GM12878 (cell line): Measurements from ENCODE around the gene RB1. TPM values are rescaled to one million over a fixed set of nuclear protein-coding genes. Genes with fewer than 3 reads are reported as not detected.

Experiments used
- ATAC-seq: fragments of 200-7000 bp; cut with Tn5 transposase; 3 replicates; pipeline ENCODE4 v1.9.1; 2020; ENCODE audit warnings: mild to moderate bottlenecking, moderate library complexity
- BruUV-seq: library from RNA; stranded (reverse); fragments of 400-500 nt; replicated peaks from 2 replicates; lab custom pipeline; 2021; lab: Mats Ljungman, UMichigan
- CTCF ChIA-PET: fragments of 300-600 bp; sonication (Branson Sonifier 250); formaldehyde crosslinking; extraction: SDS; loops from one replicate; lab custom pipeline; 2021; ENCODE audit warnings: inconsistent platforms; lab: Yijun Ruan, JAX
- POLR2A ChIA-PET: fragments of 350-600 bp; formaldehyde crosslinking; extraction: SDS; loops from one replicate; lab custom pipeline; 2021; ENCODE audit warnings: inconsistent platforms; lab: Charles Lee
- RAD21 ChIA-PET: fragments of 300-600 bp; sonication (Branson Sonifier 250); formaldehyde crosslinking; loops from one replicate; lab custom pipeline; 2023; ENCODE audit warnings: antibody characterized with exemption; ENCODE audit not compliant: unreplicated experiment; lab: Charles Lee
- SMC1A ChIA-PET: fragments of 300-600 bp; sonication (Branson Sonifier 250); formaldehyde crosslinking; loops from one replicate; lab custom pipeline; 2023; ENCODE audit not compliant: unreplicated experiment, uncharacterized antibody; lab: Charles Lee
- DNase-seq: peaks from one replicate; pipeline ENCODE4 v3.0.0-alpha.2; 2011; ENCODE audit warnings: low read depth, low spot score
- FAIRE-seq: peaks from 3 replicates; lab custom pipeline; 2011; peaks lifted over from hg19 to GRCh38; lab: Jason Lieb, UNC
- H2AFZ ChIP-seq: 2 replicates; pipeline ENCODE4 v1.6.0; 2011; ENCODE audit warnings: low read depth, low read length, control low read depth; ENCODE audit not compliant: control insufficient read depth
- H3K27ac ChIP-seq: 2 replicates; pipeline ENCODE4 v1.5.1; 2011; ENCODE audit warnings: control low read depth; ENCODE audit not compliant: control insufficient read depth, insufficient read depth
- H3K27me3 ChIP-seq, 2 experiments: replicated peaks in 1 of 2; 2 replicates each; pipeline versions ENCODE4 v1.6.0 to v1.6.1; 2011; ENCODE audit warnings: low read length in 1 of 2; ENCODE audit not compliant: control insufficient read depth in 2 of 2, insufficient read depth in 2 of 2
- H3K36me3 ChIP-seq, 2 experiments: 2 replicates each; pipeline ENCODE4 v1.5.1; 2011; ENCODE audit warnings: low read length in 1 of 2; ENCODE audit not compliant: control insufficient read depth in 2 of 2, insufficient read depth in 2 of 2
- H3K4me1 ChIP-seq: 2 replicates; pipeline ENCODE4 v1.6.1; 2011; ENCODE audit warnings: mild to moderate bottlenecking, low read length, moderate library complexity, mixed read lengths; ENCODE audit not compliant: control insufficient read depth, insufficient read depth
- H3K4me2 ChIP-seq: 2 replicates; pipeline ENCODE4 v1.6.0; 2011; ENCODE audit warnings: control low read depth; ENCODE audit not compliant: control insufficient read depth, insufficient read depth
- H3K4me3 ChIP-seq: fragments of 200-600 bp; sonication (generic); 2 replicates; pipeline ENCODE4 v1.5.1; 2016
- H3K79me2 ChIP-seq: 2 replicates; pipeline ENCODE4 v1.6.0; 2011; ENCODE audit warnings: low read length; ENCODE audit not compliant: control insufficient read depth, insufficient read depth
- H3K9ac ChIP-seq: 2 replicates; pipeline ENCODE4 v1.8.0; 2011; ENCODE audit warnings: low read length, control low read depth, mixed read lengths; ENCODE audit not compliant: control insufficient read depth, insufficient read depth
- H3K9me3 ChIP-seq: replicated peaks from 3 replicates; pipeline ENCODE4 v1.5.1; 2011; ENCODE audit warnings: mild to moderate bottlenecking, low read length; ENCODE audit not compliant: control insufficient read depth, insufficient read depth
- H4K20me1 ChIP-seq: 2 replicates; pipeline ENCODE4 v1.6.0; 2011; ENCODE audit not compliant: control insufficient read depth, insufficient read depth
- ASH2L ChIP-seq: fragments of 300-600, 200-600 bp; sonication (generic); IDR thresholded peaks from 2 replicates; pipeline ENCODE4 v1.6.1; 2017; ENCODE audit warnings: low read depth, mild to moderate bottlenecking, borderline replicate concordance
- CHD4 ChIP-seq: fragments of 200-600 bp; sonication (generic); IDR thresholded peaks from 2 replicates; pipeline ENCODE4 v1.6.1; 2016; ENCODE audit warnings: mild to moderate bottlenecking
- EZH2 ChIP-seq: IDR thresholded peaks from 2 replicates; pipeline ENCODE4 v1.6.1; 2012; ENCODE audit warnings: low read depth, mild to moderate bottlenecking, control low read depth, inconsistent platforms, low read length, borderline replicate concordance; ENCODE audit not compliant: control insufficient read depth
- HDAC2 ChIP-seq: fragments of 200-600 bp; sonication (generic); IDR thresholded peaks from 2 replicates; pipeline ENCODE4 v1.6.1; 2017
- JUND ChIP-seq: IDR thresholded peaks from 2 replicates; pipeline ENCODE4 v1.6.1; 2012; ENCODE audit warnings: low read depth, mild to moderate bottlenecking, low read length, improper control_type of control experiment, moderate library complexity
- NFIC ChIP-seq: IDR thresholded peaks from 2 replicates; pipeline ENCODE4 v1.6.1; 2012; ENCODE audit warnings: low read depth, mild to moderate bottlenecking, inconsistent platforms, low read length, moderate library complexity
- PAX5 ChIP-seq: IDR thresholded peaks from 2 replicates; pipeline ENCODE4 v1.6.1; 2011; ENCODE audit warnings: low read depth, low read length, borderline replicate concordance
- POLR2AphosphoS2 ChIP-seq: IDR thresholded peaks from 2 replicates; pipeline ENCODE4 v1.6.1; 2011; ENCODE audit warnings: low read depth, mild to moderate bottlenecking, low read length, improper control_type of control experiment, moderate library complexity
- RELA ChIP-seq: fragments of 450-650 bp; IDR thresholded peaks from 2 replicates; pipeline ENCODE4 v1.8.0; 2014; ENCODE audit warnings: borderline replicate concordance; ENCODE audit not compliant: partially characterized antibody
- RFX5 ChIP-seq: IDR thresholded peaks from 2 replicates; pipeline ENCODE4 v1.6.1; 2011; ENCODE audit warnings: low read depth, low read length, improper control_type of control experiment
- SP1 ChIP-seq: IDR thresholded peaks from one replicate; pipeline ENCODE4 v1.6.1; 2011; ENCODE audit warnings: low read depth, low read length
- SRF ChIP-seq, 2 experiments: IDR thresholded peaks; 2 replicates each; pipeline ENCODE4 v1.6.1; 2011; ENCODE audit warnings: low read depth in 2 of 2, low read length in 2 of 2, mild to moderate bottlenecking in 1 of 2, moderate library complexity in 1 of 2
- TARDBP ChIP-seq: IDR thresholded peaks from 2 replicates; pipeline ENCODE4 v1.6.1; 2016; ENCODE audit warnings: borderline replicate concordance
- ZNF217 ChIP-seq: fragments of 450-650 bp; IDR thresholded peaks from 2 replicates; pipeline ENCODE4 v1.6.1; 2017; ENCODE audit warnings: antibody characterized with exemption, mild to moderate bottlenecking
- ZNF622 ChIP-seq: fragments of 450-650 bp; IDR thresholded peaks from 2 replicates; pipeline ENCODE4 v1.6.1; 2017; ENCODE audit warnings: mild to moderate bottlenecking, inconsistent platforms
- WGBS: methylation state at CpG from one replicate; pipeline ENCODE4 v1.1.6; 2016; ENCODE audit warnings: low lambda C conversion rate; ENCODE audit not compliant: insufficient replicate concordance, insufficient coverage; ENCODE audit errors: missing lambda C conversion rate; 5-methylcytosine and 5-hydroxymethylcytosine counted together
- in situ Hi-C: fragments of 300-500 bp; cut with MboI; formaldehyde crosslinking; loops from 9 replicates; pipeline ENCODE4 v1.14.3; 2018; ENCODE audit warnings: mixed read lengths
- intact Hi-C: fragments of 100-400 bp; cut with micrococcal nuclease; formaldehyde crosslinking; loops from one replicate; pipeline ENCODE4 v1.14.2; 2022; ENCODE audit not compliant: unreplicated experiment
- polyA plus RNA-seq, 11 experiments: library from polyadenylated mRNA; depleted of rRNA in 4 of 11; unstranded in 6 of 11; stranded (reverse) in 5 of 11; fragments of >200 nt; fragmentation: Nextera tagmentation in 4 of 11; fragmentation: Illumina TruSeq in 1 of 11; extraction: Ambion mirVana in 4 of 11; extraction: Trizol in 1 of 11; gene quantifications; 1 replicate in 1 of 11; 2 replicates in 10 of 11; pipeline versions ENCODE4 v1.2.1 to v1.2.3, GENCODE V29; 2011 to 2016; ENCODE audit warnings: inconsistent platforms in 2 of 11, missing spikeins in 2 of 11, low read depth in 1 of 11
- total RNA-seq, 4 experiments: library from RNA; depleted of rRNA in 3 of 4; stranded (reverse); fragments of >200 nt in 3 of 4; fragmentation: Illumina TruSeq in 1 of 4; extraction: Trizol in 1 of 4; gene quantifications; 2 replicates each; pipeline versions ENCODE4 v1.2.1 to v1.2.3, GENCODE V29; 2013 to 2021
- TF ChIP-seq, protein P1 (sequence below): fragments of 450-650 bp; IDR thresholded peaks from 2 replicates; pipeline ENCODE4 v1.6.1; 2017; ENCODE audit warnings: mild to moderate bottlenecking, low read depth, inconsistent platforms; ENCODE audit not compliant: poor library complexity, severe bottlenecking
- TF ChIP-seq, protein P2 (sequence below): fragments of 450-650 bp; IDR thresholded peaks from 2 replicates; pipeline ENCODE4 v1.6.1; 2018; ENCODE audit warnings: mild to moderate bottlenecking, low read depth, moderate library complexity; ENCODE audit not compliant: partially characterized antibody
- TF ChIP-seq, protein P3 (sequence below): IDR thresholded peaks from 2 replicates; pipeline ENCODE4 v1.6.1; 2011; ENCODE audit warnings: low read depth, mild to moderate bottlenecking, low read length, moderate library complexity, borderline replicate concordance; ENCODE audit errors: extremely low read depth

Gene RB1
- total and polyA plus RNA-seq, 10 of the 15 experiments (the other 5 are each of a cell fraction or from before 2014, with no cell fraction given), result 2.8 to 45.0 (median 8.3) TPM

DNA sequence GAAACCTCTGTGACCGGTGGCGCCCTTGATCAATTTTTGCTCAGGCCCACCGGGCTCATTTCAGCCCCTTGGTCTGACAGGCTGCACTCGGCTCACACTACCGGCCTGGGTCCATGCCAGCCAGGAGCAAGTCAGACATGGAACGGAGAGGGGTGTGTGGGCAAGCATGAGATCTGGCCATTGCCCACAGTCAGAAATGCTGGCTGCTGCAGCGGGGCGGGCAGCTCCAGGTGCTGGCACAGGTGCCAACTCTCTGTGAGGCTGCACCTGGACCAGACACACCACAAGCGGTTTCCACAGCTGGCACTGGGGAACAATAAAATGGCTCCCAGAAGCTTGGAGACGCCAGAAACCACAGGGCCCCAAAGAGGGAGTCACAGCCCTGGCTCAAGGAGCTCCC, 153.0 kb downstream of the RB1 start:
- RAD21 ChIA-PET, result no interaction called here
- Histone ChIP-seq H3K4me2 (no peak overlapping the region), H3K4me1 (no peaks in the 10 kb centered on the region), H4K20me1 (no peaks in the 10 kb centered on the region), H3K36me3 (peaks cover 0 to 15% of the 10 kb centered on the region in 2 experiments), H3K79me2 (no peaks in the 10 kb centered on the region), H3K4me3 (no peak overlapping the region), H3K9me3 (no peaks in the 10 kb centered on the region; the same call in 2 of the 3 replicates), H3K27ac (no peak overlapping the region), H3K9ac (no peak overlapping the region), H3K27me3 (no peaks in the 10 kb centered on the region), H2AFZ (no peak overlapping the region)
- WGBS, result 99% methylated on average over 10 of the region's 10 CpGs
- SMC1A ChIA-PET, result no interaction called here
- TF ChIP-seq ZNF217 (no peak), NFIC (no peak), EZH2 (no peak), RELA (no peak), ZNF622 (no peak), TARDBP (no peak), ASH2L (no peak), SP1 (no peak), HDAC2 (no peak), JUND (no peak), RFX5 (no peak), SRF (IDR thresholded peaks at IDR 0.05; ENCODE audit: low read depth in 2 of 2, low read length in 2 of 2) (no peak), PAX5 (no peak), POLR2AphosphoS2 (no peak), CHD4 (no peak)
- TF ChIP-seq, protein P1, sequence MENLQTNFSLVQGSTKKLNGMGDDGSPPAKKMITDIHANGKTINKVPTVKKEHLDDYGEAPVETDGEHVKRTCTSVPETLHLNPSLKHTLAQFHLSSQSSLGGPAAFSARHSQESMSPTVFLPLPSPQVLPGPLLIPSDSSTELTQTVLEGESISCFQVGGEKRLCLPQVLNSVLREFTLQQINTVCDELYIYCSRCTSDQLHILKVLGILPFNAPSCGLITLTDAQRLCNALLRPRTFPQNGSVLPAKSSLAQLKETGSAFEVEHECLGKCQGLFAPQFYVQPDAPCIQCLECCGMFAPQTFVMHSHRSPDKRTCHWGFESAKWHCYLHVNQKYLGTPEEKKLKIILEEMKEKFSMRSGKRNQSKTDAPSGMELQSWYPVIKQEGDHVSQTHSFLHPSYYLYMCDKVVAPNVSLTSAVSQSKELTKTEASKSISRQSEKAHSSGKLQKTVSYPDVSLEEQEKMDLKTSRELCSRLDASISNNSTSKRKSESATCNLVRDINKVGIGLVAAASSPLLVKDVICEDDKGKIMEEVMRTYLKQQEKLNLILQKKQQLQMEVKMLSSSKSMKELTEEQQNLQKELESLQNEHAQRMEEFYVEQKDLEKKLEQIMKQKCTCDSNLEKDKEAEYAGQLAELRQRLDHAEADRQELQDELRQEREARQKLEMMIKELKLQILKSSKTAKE, result no peak
- TF ChIP-seq, protein P2, sequence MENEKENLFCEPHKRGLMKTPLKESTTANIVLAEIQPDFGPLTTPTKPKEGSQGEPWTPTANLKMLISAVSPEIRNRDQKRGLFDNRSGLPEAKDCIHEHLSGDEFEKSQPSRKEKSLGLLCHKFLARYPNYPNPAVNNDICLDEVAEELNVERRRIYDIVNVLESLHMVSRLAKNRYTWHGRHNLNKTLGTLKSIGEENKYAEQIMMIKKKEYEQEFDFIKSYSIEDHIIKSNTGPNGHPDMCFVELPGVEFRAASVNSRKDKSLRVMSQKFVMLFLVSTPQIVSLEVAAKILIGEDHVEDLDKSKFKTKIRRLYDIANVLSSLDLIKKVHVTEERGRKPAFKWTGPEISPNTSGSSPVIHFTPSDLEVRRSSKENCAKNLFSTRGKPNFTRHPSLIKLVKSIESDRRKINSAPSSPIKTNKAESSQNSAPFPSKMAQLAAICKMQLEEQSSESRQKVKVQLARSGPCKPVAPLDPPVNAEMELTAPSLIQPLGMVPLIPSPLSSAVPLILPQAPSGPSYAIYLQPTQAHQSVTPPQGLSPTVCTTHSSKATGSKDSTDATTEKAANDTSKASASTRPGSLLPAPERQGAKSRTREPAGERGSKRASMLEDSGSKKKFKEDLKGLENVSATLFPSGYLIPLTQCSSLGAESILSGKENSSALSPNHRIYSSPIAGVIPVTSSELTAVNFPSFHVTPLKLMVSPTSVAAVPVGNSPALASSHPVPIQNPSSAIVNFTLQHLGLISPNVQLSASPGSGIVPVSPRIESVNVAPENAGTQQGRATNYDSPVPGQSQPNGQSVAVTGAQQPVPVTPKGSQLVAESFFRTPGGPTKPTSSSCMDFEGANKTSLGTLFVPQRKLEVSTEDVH, result no peak
- TF ChIP-seq, protein P3, sequence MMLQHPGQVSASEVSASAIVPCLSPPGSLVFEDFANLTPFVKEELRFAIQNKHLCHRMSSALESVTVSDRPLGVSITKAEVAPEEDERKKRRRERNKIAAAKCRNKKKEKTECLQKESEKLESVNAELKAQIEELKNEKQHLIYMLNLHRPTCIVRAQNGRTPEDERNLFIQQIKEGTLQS, result no peak
- in situ Hi-C loops (no loop called here), intact Hi-C loops (no loop called here)
- no peak for FAIRE-seq
- BruUV-seq, result no TSS peak
- POLR2A ChIA-PET, result no interaction called here
- CTCF ChIA-PET, result no interaction called here
- DNase-seq, result no peak
- ATAC-seq, result no peak
